Measurements from ENCODE around the gene KIRREL3.

GRCh38 chr11:126413426-126413825 is 587.1 kb downstream of the KIRREL3 start:
- no peak for TF ChIP-seq CTCF (IDR thresholded peaks at IDR 0.05; ENCODE audit: low read depth, low read length)
- TF ChIP-seq EZH2phosphoT487 (IDR thresholded peaks at IDR 0.05; ENCODE audit: low read depth) = no peak
